ENCODE measurements around the gene ADAM19.

ADAM19 gene

DNA sequence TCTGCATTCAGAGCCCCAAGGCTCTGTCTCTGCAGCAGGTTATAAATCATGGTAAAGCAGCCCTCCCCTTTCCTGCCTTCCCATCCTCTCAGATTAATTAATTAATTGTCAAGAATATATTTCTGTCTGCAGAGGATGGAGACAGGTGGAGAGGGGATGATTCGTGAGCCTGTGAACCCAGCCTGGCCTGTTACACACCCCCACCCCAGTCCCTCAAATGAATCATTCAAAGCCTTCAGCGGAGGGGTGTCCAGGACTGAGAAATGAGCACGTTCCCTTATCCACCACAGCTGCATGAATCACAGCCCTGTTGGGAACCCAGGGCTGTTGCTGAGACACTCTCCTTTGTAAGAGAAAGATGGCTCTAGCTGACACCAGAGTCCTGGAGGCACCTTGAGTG lies 59.6 kb downstream of the ADAM19 start:
- peak; percentile 16 for DNase-seq (ENCODE audit: low spot score)

DNA sequence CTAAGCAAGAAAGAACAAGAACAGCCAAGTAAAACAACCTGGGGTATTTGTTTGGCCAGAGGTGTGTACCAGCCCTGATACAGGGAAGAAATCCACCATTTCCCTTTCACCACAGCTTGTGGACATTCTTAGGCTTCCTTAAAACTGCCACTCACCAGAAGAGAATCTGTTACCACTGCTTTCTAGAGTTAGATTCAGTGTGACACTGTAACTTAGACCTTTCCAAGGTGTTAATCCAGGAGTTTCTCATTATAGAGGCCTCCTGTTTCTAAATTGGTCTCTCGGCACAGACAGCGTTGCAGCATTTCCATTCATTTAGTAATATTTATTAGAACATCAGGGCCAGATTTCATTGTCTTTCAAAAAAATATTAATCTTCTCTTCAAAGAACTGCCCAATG lies 60.6 kb downstream of the ADAM19 start:
- no peak for DNase-seq (ENCODE audit: low spot score)

DNA sequence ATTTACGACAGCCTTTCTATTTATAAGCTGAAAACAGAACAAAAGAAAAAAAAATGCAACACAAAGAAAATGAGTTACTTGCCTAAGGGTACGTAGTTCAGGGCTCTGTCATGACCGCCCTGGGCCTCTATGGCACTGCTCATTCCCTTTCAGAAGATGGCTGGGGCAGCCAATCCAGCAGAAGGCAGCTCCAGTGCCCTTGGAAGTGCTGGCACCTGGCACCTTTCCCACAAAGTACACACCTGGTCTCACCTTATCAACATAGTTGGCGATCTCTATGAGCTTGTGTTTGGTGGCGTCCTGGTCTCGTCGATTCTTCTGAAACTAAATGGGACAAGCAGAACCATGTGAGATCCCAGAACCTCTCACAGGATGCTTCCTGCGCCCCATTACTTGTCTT lies 62.4 kb downstream of the ADAM19 start:
- no peak for DNase-seq (ENCODE audit: low spot score)

DNA sequence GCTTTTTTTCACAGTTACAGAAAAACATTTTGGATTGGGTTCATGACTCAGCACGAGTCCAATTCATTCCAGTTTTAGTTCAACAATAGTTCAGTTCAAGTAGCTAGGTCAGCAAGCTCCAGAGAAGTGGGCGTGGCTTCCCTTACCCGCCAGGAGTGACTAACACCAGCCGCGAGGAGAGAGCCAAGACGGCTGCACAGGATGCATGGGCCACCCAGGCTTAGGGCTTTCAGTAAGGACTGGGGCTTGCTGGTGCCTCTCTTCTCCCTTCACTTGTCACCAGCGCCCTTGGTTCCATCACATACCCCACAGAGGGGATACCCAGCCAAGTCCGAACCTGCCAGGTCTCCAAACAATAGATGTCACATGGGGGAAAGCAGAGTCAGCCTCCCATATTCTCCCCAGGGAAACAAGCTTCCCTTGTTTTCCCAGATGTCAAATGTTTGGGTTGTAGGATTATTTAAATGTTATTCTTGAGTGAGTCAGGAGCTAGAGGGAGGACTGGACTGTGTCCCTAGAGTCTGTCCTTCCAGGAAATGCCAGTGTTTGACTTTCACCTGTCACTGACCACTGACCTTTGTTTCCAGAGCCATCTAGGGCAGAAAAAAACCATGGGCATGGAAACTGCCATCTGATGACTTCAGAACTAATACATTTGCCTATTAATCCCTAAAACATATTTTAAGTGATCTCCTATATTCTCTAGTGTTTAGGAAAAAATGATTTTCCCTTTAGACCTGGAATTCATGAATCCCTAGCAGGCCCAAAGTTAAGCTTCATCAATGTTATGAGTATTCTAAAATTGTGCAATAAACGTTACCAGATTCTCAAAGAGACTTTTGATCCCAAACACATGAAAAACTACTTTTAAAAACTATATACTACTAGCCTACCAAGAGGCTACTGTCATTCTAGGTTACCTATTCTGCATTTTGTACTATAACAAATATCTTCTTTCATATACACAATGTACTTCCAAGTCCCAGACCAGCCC lies 63.6 kb downstream of the ADAM19 start:
- peak; percentile 98 for DNase-seq (ENCODE audit: low spot score)

DNA sequence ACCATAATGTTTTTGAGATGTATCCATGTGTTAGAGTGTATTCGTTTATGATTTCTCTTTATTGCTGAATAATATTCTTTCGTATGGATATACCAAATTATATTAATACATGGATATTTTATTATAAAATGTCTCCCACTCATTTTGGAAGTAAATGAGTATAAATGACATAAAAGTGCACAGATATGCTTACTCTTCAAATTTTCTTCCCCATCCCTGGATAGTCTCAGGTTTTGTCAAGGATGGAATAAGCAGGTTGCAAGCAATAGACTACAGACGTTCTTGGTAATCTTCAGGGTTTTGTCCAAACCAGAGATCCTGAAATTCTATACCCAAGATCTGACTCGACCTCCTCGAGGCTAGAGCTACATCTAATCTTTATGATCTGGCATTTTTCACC lies 64.9 kb downstream of the ADAM19 start:
- no peak for DNase-seq (ENCODE audit: low spot score)

DNA sequence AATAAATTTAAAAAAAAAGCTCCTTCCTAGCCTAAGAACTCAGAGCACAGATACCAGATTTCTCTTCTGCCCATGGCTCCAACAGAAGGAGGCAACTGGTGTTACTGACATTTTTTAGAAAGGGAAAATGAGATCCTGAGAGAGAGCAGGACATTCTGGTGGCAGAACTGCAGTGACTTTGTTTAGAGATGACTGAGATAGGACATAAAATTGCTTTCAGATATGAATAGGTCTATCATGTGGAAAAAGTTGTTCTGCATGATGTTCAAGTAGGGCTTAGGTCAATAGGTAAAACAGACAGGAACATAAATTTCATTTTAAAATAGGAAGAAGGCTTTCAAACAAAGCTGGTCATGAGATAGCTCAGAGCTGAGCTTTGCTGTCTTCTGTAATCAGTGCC lies 66.0 kb downstream of the ADAM19 start:
- DNase-seq (ENCODE audit: low spot score) = no peak

DNA sequence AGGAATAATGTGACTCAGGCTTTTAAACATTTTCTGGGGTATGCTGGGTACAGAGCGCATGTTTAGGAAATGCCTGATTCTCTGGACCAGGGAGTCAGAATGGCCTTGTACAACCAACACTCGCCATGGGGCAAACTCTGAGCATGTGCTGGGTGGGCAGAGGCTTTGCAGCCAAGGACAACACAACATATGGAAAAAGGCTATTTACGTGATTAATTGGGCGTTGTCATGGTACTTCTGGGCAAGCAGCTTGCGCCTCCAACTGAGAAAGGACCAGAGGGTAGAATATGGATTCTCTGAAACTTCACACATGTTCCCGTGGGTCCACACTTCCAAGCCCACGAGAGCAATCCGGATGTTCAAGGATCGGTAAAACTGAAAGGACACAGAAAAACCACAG lies 66.5 kb downstream of the ADAM19 start:
- no peak for DNase-seq (ENCODE audit: low spot score)

DNA sequence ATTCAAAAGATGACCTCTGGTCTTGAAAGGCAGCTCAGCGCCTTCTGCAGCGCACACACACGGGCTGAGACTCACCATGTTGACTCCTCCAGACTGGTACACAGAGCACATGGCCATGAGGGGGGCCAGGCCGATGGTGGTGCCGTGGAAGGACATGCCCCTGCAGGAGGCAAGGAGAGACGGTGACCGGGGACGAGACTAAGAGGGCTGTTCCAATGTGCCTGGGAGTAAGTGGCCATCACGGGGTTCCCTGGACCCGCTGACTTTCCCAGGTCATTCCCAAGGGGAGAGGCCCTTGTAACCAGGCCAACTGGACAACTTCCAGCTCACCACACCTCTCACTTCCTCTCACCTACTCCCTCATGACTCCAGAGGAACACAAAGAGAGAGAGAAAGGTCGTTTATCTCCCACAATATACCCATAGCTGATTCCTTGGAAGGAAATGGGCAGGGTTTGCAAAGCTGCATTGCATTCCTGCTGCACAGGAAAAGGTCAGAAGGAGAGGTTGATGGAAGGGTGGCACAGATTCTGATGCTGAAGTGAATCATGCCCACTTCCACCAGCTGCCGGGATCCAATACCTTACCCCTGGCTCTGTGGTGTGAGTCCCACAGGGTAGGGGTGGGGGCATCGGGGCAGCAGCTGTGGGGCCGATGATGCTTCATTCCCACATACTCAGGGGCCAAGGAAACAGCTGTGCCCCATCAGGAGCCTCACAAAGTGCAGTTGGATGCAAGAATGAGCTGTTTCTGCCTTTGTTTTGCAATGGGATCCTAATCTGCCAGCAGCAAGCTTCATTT lies 68.4 kb downstream of the ADAM19 start:
- DNase-seq (ENCODE audit: low spot score) = peak; percentile 78

DNA sequence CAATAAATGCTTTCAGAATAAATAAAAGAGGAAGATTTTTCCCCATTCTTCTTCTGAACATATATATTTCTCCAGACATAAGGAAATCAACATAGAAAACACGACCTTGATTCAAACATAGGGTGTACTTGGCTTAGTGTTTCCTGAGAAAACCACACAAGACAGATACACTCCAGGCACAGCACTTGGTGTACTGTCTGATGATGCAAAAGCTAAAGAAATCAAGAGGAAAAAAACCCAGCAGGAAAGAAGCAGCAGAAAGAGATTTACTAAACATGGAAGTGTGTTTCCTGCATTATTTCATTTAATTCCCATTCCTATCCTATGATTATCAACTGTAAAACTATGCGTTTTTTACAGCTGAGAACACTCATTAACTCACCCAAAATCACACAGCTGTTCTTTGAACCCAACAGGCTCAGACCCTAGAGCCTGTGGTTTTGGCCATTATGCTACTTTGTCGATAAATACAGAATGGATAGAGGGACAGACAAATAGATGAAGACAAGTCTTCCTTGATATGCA lies 69.4 kb downstream of the ADAM19 start:
- no peak for DNase-seq (ENCODE audit: low spot score)

DNA sequence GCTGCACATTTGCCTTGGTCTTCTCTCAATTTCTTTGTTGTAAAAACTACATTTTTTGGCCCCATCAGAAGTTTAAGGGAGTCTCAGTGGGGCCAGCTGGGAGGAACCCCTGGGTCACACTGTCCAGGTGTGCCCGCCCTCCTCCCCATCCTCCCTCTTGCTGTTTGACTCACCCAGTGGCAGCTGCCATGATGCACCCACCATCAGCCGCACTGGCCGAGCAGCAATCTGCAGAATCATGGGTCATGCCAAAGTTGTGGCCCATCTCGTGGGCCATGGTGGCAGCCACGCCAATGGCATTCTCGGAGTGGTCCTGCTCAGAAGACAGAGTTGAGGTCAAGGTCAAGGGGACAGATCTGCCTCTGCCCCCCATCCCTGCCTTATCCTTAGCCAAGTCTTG lies 70.1 kb downstream of the ADAM19 start:
- no peak for DNase-seq (ENCODE audit: low spot score)

DNA sequence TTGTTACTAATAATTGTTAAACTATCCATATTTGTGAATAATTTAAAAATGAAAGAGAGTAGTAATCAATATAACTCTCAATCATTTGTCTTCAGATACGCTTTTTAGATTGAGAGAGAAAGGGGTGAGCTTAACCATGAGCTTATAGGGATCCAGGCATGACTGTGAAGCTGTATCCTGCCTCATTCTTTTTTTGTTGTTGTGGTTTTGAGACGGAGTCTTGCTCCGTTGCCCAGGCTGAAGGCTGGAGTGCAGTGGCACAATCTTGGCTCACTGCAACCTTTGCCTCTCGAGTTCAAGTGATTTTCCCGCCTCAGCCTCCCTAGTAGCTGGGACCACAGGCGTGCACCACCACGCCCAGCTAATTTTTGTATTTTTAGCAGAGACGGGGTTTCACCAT lies 71.5 kb downstream of the ADAM19 start:
- no peak for DNase-seq (ENCODE audit: low spot score)

DNA sequence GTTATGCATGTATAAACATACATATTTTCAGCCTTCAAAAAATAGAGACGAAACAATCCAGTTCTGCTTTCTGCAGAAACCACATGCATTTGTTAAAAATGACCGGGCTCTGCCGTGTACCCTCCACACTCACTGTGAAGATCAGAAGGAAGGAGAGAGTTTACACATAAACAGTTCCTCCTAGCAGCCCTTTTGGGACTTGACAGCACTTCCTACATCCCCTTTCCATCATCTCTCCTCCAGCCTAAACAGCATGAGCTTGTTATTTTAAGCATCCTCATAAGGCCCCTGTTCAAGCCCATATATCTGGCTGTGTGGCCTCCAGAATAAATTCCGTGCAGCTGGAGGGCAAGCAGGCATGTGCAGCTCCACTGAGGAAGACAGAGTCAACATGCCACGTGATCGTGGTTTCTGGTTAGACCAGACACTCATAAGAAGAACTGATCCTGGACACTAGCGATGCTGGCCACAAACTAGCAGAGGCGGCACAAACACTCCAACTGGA lies 73.4 kb downstream of the ADAM19 start:
- no peak for DNase-seq (ENCODE audit: low spot score)

DNA sequence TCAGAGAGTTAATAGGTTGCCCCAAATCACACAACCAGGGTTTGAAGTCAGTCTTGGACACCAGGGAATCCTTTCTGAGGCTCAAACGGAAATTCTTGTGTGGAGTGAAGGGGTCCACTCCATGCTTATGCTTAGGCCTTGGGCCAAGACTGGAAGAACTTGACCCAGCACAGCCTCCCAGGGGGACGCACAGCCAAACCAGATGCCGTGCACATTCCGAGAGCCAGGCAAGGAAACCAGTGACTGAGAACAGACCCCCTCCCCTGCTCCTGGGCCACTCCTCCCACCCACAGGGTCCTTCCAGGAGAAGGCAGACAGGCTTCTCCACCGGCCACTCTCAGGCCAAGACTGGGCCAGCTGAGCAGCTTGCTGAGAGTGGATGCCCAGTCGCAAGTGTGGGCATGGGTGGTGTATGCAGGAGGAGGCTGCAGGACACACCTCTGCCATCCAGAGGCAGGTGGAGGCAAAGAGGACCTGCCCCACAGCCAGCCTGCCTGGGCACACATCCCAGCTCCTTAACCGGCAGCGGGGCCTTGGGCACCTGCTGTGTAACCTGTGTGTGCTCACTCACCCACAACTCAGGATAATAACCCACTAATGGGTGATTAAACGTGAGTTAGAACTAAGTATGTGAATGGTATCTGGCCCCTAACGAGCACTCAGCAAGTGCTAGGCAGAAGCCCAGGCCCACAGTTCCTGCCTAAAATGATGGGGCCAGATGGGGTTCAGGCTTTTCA lies 77.5 kb downstream of the ADAM19 start:
- DNase-seq (ENCODE audit: low spot score) = no peak

DNA sequence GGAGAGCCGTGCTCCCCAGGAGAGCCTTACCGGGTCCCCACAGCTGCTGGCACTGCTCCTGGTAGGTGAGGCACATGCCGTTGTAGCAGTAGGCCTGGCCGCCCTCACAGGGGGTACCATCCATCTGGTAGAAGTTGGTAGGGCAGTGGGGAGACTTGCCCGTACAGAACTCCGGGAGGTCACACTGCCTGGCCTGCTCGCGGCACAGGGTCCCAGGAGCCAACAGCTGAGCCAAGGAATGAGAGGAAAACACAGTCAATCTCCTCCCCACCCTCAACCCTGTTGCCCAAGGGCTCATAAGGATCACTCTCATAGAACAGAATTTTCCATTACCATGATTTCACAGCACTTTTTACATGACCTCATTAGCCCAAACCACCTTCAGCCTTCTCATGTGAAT lies 78.7 kb downstream of the ADAM19 start:
- DNase-seq (ENCODE audit: low spot score) = no peak

DNA sequence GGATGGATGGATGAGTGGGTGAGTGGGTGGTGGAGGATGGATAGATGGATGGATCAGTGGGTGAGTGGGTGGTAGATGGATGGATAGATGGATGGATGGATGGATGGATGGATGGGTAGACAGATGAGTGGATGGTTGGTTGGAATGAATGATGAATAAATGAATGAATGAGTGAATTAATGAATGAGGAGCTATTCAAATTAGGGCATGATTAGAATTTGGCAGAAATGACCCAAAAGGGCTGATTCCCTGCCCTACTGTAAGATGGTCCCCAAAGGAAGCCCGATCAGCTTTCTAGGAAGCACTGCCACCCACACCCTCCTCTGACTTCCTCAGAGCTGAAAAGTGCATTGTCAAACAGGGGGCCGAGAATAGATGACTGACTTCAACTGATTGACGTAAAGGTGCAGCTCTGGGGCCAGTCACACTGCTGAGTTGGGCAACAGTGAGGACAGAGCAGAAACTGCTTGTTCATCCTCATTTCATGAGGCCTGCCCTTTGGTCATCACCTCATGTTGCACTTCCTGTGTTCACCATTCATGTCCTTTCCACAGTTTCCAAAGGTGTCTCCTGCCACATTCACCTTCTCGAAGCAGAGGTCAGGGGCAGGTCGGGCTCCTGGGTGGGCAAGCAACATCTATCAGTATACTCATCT lies 81.3 kb downstream of the ADAM19 start:
- no peak for DNase-seq (ENCODE audit: low spot score)

DNA sequence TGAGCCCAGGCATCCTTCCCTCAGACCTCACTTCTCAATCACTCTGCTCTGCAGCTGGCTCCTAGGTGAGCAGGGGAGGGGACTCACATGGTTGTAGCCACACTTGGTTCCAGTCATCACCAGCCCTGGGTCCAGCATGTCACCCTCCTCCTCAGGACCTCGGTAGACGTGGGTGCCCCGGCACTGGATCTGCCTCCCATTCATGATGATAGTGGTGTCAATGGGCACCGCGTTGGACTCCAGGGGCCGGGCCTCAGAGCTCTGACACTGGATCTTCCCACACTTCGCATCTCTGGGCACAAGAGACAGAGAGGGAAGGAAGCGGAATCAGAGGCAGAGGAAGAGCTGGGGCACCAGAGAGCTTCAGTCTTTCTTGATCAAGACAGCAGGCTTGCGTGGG lies 82.7 kb downstream of the ADAM19 start:
- DNase-seq (ENCODE audit: low spot score) = no peak

DNA sequence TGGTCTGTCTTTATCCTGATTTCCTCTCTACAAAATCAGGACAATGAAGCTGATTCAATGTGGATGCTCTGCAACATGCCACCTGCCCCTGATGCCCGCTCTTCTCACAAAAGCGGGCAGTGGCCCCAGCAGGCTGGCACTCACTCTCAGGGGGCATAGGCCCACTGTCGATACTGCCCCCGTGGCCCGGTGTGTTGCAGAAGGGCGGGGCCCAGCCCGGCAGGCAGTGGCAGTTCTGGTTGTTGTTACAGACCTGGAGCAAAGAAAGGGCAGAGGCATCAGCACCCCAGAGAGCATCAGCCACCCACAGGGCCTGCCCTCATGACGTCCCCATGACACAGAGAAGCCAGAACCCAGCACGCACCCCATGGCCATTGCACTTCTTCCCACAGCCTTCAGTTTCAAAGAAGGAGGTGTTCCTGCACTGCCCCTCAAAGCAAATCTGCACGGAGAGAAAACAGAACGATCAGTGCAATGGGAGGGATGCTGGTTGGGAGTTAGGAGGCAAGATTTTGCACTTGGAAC lies 84.0 kb downstream of the ADAM19 start:
- no peak for DNase-seq (ENCODE audit: low spot score)

DNA sequence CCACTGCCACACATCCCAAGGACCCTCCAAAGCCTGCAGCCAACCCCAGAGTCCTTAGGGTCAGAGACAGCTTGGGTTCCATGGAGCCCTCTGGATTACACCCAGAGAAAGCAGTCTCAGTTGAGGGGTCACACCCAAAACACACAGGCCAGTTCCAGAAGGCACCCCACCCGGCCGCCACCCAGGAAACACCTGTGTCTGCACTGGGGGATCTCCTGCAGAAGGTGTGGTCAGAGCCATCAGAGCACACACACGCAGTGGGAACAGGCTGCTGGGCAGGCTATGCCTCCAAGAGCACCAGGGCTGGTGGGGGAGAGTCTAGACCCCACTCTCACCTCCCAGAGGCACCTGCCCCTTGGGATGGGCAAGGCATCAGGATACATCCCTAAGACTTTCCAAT lies 88.2 kb downstream of the ADAM19 start:
- DNase-seq (ENCODE audit: low spot score) = no peak

DNA sequence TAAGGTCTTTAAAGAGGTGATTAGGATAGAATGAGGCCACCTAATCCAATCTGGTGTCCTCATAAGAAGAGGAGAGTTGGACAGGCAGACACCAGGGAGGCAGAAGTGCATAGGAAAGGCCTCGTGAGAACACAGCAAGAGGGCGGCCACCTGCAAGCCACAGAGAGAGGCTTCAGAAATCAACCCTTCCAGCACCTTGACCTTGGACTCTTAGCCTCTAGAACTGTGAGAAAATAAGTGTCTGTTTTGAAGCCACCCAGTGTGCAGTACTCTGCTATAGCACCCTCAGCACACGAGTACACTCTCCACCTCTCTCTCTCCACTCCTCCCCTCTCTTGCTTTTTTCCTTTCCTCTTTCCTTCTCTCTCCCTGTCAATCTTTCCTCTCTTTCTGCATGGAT lies 88.7 kb downstream of the ADAM19 start:
- DNase-seq (ENCODE audit: low spot score) = no peak

DNA sequence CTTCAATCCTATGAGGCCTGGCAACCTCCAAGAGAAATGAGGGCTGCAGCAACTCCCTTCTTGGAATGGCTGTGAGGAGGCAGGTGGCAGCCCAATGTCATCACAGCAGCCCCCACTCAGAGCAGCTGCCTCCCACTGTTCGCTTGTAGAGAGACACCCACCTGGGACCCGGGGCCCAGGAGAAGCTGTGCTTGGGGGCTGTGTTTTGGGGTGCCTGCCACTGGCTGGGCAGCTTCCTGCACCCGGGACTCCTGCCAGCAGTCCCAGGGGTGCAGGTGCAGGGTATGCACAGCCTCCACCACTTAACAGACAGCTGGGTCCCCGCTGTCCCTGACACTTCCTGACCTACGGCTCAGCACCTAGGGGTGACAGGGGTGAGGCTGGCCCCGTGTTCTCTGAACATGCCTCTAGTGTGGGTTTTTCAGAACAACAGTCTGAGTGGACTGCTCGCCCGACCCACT lies 89.3 kb downstream of the ADAM19 start:
- DNase-seq (ENCODE audit: low spot score) = no peak

DNA sequence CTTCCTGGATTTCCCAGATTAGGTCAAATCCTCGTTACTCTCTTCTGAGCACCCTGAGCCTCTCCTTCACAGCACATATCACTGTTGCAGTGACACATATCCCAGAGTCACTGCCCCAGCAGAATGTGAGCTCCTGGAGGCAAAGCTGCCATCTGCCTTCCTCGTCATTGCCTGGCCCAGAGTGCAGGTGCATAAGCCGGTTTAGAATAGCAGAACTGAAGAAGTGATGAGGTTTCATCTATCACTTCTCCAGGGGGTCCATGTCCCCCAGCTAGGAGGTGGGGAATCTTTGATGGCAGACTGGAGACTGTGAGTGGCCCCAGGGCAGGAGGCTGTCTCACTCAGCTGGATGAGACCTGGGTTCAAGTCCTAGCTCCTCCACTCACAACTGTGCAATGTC lies 89.8 kb downstream of the ADAM19 start:
- DNase-seq (ENCODE audit: low spot score) = no peak
